ENCODE data around the gene ALKBH6.
A peak's percentile ranks its signal among the peaks of the same experiment; 100 is the strongest.

DNA sequence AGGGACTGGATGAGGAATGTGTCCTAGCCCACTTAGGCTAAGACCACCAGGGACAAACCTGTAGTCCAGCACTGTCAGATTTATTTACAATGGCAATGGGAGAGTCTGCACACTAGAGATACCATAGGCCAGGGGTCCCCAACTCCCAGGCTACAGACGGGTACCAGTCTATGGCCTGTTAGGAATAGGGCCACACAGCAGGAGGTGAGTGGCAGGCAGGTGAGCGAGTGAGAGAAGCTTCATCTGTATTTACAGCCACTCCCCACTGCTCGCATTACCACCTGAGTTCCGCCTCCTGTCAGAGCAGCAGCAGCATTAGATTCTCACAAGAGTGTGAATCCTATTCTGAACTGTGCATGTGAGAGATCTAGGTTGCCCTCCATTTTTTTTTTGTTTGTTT lies 37.6 kb upstream of the ALKBH6 start:
- TF ChIP-seq TARDBP (IDR thresholded peaks at IDR 0.05), result no peak
- no peak for TF ChIP-seq FOXM1 (IDR thresholded peaks at IDR 0.05; ENCODE audit: borderline replicate concordance)
- TF ChIP-seq, protein P1, sequence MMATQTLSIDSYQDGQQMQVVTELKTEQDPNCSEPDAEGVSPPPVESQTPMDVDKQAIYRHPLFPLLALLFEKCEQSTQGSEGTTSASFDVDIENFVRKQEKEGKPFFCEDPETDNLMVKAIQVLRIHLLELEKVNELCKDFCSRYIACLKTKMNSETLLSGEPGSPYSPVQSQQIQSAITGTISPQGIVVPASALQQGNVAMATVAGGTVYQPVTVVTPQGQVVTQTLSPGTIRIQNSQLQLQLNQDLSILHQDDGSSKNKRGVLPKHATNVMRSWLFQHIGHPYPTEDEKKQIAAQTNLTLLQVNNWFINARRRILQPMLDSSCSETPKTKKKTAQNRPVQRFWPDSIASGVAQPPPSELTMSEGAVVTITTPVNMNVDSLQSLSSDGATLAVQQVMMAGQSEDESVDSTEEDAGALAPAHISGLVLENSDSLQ (IDR thresholded peaks at IDR 0.05), result peak; percentile 84
- TF ChIP-seq FOXK2 (IDR thresholded peaks at IDR 0.05), result no peak
- TF ChIP-seq SUZ12 (IDR thresholded peaks at IDR 0.05), result no peak
- no peak for TF ChIP-seq FOXA1 (IDR thresholded peaks at IDR 0.05)
- TF ChIP-seq BHLHE40 (IDR thresholded peaks at IDR 0.05; ENCODE audit: borderline replicate concordance), result no peak
- no peak for TF ChIP-seq ELF4 (IDR thresholded peaks at IDR 0.05)
- TF ChIP-seq SP1 (IDR thresholded peaks at IDR 0.05), result no peak
- TF ChIP-seq HDGF (IDR thresholded peaks at IDR 0.05; ENCODE audit: borderline replicate concordance), result no peak
- no peak for TF ChIP-seq NFRKB (IDR thresholded peaks at IDR 0.05)
- TF ChIP-seq CTBP1 (IDR thresholded peaks at IDR 0.05; ENCODE audit: borderline replicate concordance), result no peak
- TF ChIP-seq ZNF384 (IDR thresholded peaks at IDR 0.05), result no peak
- TF ChIP-seq ARNT (IDR thresholded peaks at IDR 0.05), result no peak
